Progenitor cell of endocrine pancreas (in vitro differentiated cells): Measurements from ENCODE around the gene GPR34. TPM values are rescaled to one million over a fixed set of nuclear protein-coding genes. Genes with fewer than 3 reads are reported as not detected.
"Not testable (repeated sequence)": the region's sequence is repeated elsewhere in the genome, so short reads cannot be mapped to it uniquely, and the experiment has no call there.

Experiments used
- DNase-seq: peaks from one replicate; pipeline ENCODE4 v3.0.0; 2021; ENCODE audit warnings: low spot score; ENCODE audit not compliant: unreplicated experiment
- H3K27ac Mint-ChIP-seq: 2 replicates; pipeline ENCODE4 v1.8.0; 2021; ENCODE audit warnings: mild to moderate bottlenecking, moderate library complexity, mixed read lengths
- H3K27me3 Mint-ChIP-seq: 2 replicates; pipeline ENCODE4 v1.8.0; 2021; ENCODE audit warnings: mixed read lengths
- H3K36me3 Mint-ChIP-seq: 2 replicates; pipeline ENCODE4 v1.8.0; 2022; ENCODE audit warnings: mixed read lengths; ENCODE audit not compliant: insufficient read depth
- H3K4me1 Mint-ChIP-seq: 2 replicates; pipeline ENCODE4 v1.8.0; 2021; ENCODE audit warnings: low read depth, mixed read lengths
- H3K4me3 Mint-ChIP-seq: 2 replicates; pipeline ENCODE4 v1.8.0; 2021; ENCODE audit warnings: low read depth, mild to moderate bottlenecking, moderate library complexity, mixed read lengths
- H3K9me3 Mint-ChIP-seq: 2 replicates; pipeline ENCODE4 v1.8.0; 2021; ENCODE audit warnings: low read depth, mixed read lengths
- CTCF ChIP-seq: fragments of 200-600 bp; sonication (generic); IDR thresholded peaks from one replicate; pipeline ENCODE4 v1.5.0; 2021; ENCODE audit warnings: antibody characterized with exemption, mild to moderate bottlenecking; ENCODE audit not compliant: unreplicated experiment
- total RNA-seq: library from RNA; stranded (reverse); gene quantifications from 2 replicates; pipeline ENCODE4 v1.2.1, GENCODE V29; 2021

GPR34 gene
- total RNA-seq, 1 donor from 2014 or later, result not detected

GRCh38 chrX:41716767-41717473 lies 28.1 kb downstream of the GPR34 start:
- TF ChIP-seq CTCF, result no peak
- DNase-seq, result no peak
- no peak overlapping the region for H3K4me3 Mint-ChIP-seq
- peak overlapping the region; percentile 46 for H3K27ac Mint-ChIP-seq
- peaks cover 10% of the 10 kb centered on the region for H3K4me1 Mint-ChIP-seq
- H3K27me3 Mint-ChIP-seq, result no peaks in the 10 kb centered on the region
- H3K36me3 Mint-ChIP-seq, result peaks cover 21% of the 10 kb centered on the region
- peaks cover 36% of the 10 kb centered on the region for H3K9me3 Mint-ChIP-seq

GRCh38 chrX:41718481-41719235 lies 29.9 kb downstream of the GPR34 start:
- TF ChIP-seq CTCF, result no peak
- Mint-ChIP-seq H3K9me3 (peaks cover 43% of the 10 kb centered on the region), H3K36me3 (peaks cover 22% of the 10 kb centered on the region), H3K4me3 (peak overlapping the region; percentile 38), H3K4me1 (peaks cover 14% of the 10 kb centered on the region), H3K27me3 (no peaks in the 10 kb centered on the region), H3K27ac (peak overlapping the region; percentile 96)
- peak; percentile 10 for DNase-seq

- DNase-seq, H3K27me3 Mint-ChIP-seq, H3K4me3 Mint-ChIP-seq: not testable (repeated sequence)
- Mint-ChIP-seq H3K27ac (peak overlapping the region; percentile 30), H3K4me1 (peaks cover 14% of the 10 kb centered on the region), H3K9me3 (peaks cover 37% of the 10 kb centered on the region), H3K36me3 (peaks cover 19% of the 10 kb centered on the region)
Observed at GRCh38 chrX:41719610-41720009, 30.8 kb downstream of the GPR34 start.

GRCh38 chrX:41720125-41720779 lies 31.5 kb downstream of the GPR34 start:
- Mint-ChIP-seq H3K4me1 (peaks cover 14% of the 10 kb centered on the region), H3K27me3 (no peaks in the 10 kb centered on the region), H3K27ac (peak overlapping the region; percentile 37), H3K36me3 (peaks cover 19% of the 10 kb centered on the region), H3K9me3 (peaks cover 37% of the 10 kb centered on the region), H3K4me3 (no peak overlapping the region)
- TF ChIP-seq CTCF, result no peak
- DNase-seq, result no peak

- TF ChIP-seq CTCF, result no peak
- Mint-ChIP-seq H3K36me3 (peaks cover 19% of the 10 kb centered on the region), H3K27me3 (no peaks in the 10 kb centered on the region), H3K4me1 (peaks cover 14% of the 10 kb centered on the region), H3K4me3 (no peak overlapping the region), H3K27ac (no peak overlapping the region), H3K9me3 (peaks cover 37% of the 10 kb centered on the region)
- no peak for DNase-seq
Observed at GRCh38 chrX:41721590-41721989, 32.8 kb downstream of the GPR34 start.
